ENCODE data around the gene SMPD4. TPM values are rescaled to one million over a fixed set of nuclear protein-coding genes. Genes with fewer than 3 reads are reported as not detected.
A peak's percentile ranks its signal among the peaks of the same experiment; 100 is the strongest.
"Not testable (repeated sequence)": the region's sequence is repeated elsewhere in the genome, so short reads cannot be mapped to it uniquely, and the experiment has no call there.

Gene SMPD4
- total and polyA plus RNA-seq, 5 donors, result 19.9 to 24.8 (median 24.1) TPM

GRCh38 chr2:130186391-130186790 is 5.0 kb upstream of the SMPD4 start:
- H3K4me1 ChIP-seq (ENCODE audit: control insufficient read depth, insufficient read depth, low read length), result peaks cover 3% of the 10 kb centered on the region
- DNase-seq, result no peak
- intact Hi-C loops (cut with DNase I), result loop anchor here in 2 of 4 donors (10.0 kb wide), 2 partner anchors 148 to 158 kb away; partner anchors contain the start of gene IMP4 (in 1 of the 2)
- H3K27ac ChIP-seq (ENCODE audit: low read length), result no peak overlapping the region
- 88% methylated on average over 5 of the region's 5 CpGs for WGBS
- no peak for ATAC-seq
- no peaks in the 10 kb centered on the region for H3K9me3 ChIP-seq (ENCODE audit: control insufficient read depth, low read length)
- H3K27me3 ChIP-seq (ENCODE audit: control insufficient read depth, insufficient read depth), result no peaks in the 10 kb centered on the region
- H3K4me3 ChIP-seq (ENCODE audit: low read length), result no peak overlapping the region

DNA sequence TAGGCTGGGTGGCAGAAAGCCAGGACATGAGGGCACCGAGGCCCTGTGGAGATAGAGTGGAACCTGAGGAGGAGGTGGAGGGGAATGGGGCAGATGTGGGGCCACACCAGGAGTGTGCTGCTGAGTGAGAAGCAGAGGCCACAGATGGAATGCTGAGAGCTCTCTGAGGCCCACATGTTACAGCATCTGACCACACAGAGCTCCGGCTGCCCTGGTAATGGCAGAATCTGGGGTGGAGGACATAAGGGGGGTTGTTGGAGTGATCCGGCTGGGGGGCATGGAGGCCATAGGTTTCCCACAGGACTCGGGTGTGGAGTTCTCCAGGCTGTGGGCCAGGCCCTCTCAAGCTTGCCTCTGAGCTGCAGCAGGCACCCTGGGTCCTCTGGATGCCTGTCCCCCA is 4.5 kb upstream of the SMPD4 start:
- Histone ChIP-seq H3K27me3 (ENCODE audit: control insufficient read depth, insufficient read depth) (no peaks in the 10 kb centered on the region), H3K27ac (ENCODE audit: low read length) (no peak overlapping the region), H3K4me1 (ENCODE audit: control insufficient read depth, insufficient read depth, low read length) (peaks cover 3% of the 10 kb centered on the region), H3K4me3 (ENCODE audit: low read length) (no peak overlapping the region), H3K9me3 (ENCODE audit: control insufficient read depth, low read length) (no peaks in the 10 kb centered on the region)
- no peak for DNase-seq
- ATAC-seq, result no peak
- WGBS, result 80% methylated on average over 4 of the region's 4 CpGs
- intact Hi-C loops (cut with DNase I), result loop anchor here in 2 of 4 donors (10.0 kb wide), 2 partner anchors 149 to 159 kb away; partner anchors contain the start of gene IMP4 (in 1 of the 2)

DNA sequence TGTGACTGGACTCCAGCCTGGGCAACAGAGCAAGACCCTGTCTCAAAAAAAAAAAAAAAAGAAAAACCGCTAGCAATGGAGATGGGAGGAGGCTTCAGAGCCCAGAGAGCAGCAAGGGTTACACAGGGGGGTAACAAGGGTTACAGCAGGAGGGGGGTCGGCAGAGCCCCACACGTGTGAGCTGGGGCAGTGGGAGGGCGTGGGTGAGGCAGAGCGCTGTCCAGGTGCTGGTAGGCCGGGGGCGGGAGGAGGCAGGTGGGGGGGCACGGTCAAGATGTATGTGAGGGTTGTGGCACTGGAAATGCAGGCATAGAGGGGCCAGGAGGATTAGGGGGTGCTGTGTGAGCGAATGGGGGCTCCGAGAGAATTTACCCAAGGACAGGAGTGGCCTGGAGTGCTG is 4.0 kb upstream of the SMPD4 start:
- H3K27ac ChIP-seq (ENCODE audit: low read length), result no peak overlapping the region
- 87% methylated on average over 10 of the region's 10 CpGs for WGBS
- no peak overlapping the region for H3K4me3 ChIP-seq (ENCODE audit: low read length)
- no peak for DNase-seq
- no peaks in the 10 kb centered on the region for H3K27me3 ChIP-seq (ENCODE audit: control insufficient read depth, insufficient read depth)
- intact Hi-C loops (cut with DNase I), result loop anchor here in 2 of 4 donors (10.0 kb wide), 2 partner anchors 149 to 159 kb away; partner anchors contain the start of gene IMP4 (in 1 of the 2)
- peaks cover 3% of the 10 kb centered on the region for H3K4me1 ChIP-seq (ENCODE audit: control insufficient read depth, insufficient read depth, low read length)
- no peak for ATAC-seq
- no peaks in the 10 kb centered on the region for H3K9me3 ChIP-seq (ENCODE audit: control insufficient read depth, low read length)

- H3K27ac ChIP-seq (ENCODE audit: low read length), result no peak overlapping the region
- intact Hi-C loops (cut with DNase I), result loop anchor here in 3 of 4 donors (5.0 to 10.0 kb wide), 3 partner anchors 149 to 161 kb away; partner anchors contain the start of gene IMP4 (in 1 of the 3)
- DNase-seq, result peak; percentile 46 to 77 (median 74)
Observed at GRCh38 chr2:130183512-130184373, 2.3 kb upstream of the SMPD4 start.

GRCh38 chr2:130182826-130183511 is 1.6 kb upstream of the SMPD4 start:
- H3K4me1 ChIP-seq (ENCODE audit: control insufficient read depth, insufficient read depth, low read length); H3K27me3 ChIP-seq (ENCODE audit: control insufficient read depth, insufficient read depth); H3K9me3 ChIP-seq (ENCODE audit: control insufficient read depth, low read length); H3K4me3 ChIP-seq (ENCODE audit: low read length); DNase-seq; H3K27ac ChIP-seq (ENCODE audit: low read length): not testable (repeated sequence)
- 34% methylated on average over 23 of the region's 23 CpGs for WGBS
- ATAC-seq, result peak; percentile 2 to 19
- intact Hi-C loops (cut with DNase I), result loop anchor here in 3 of 4 donors (5.0 to 10.0 kb wide), 3 partner anchors 149 to 162 kb away; partner anchors contain the start of gene IMP4 (in 1 of the 3)

More at GRCh38 chr2:130183512-130184373, 2.3 kb upstream of the SMPD4 start:
- 63% methylated on average over 26 of the region's 26 CpGs for WGBS
- Histone ChIP-seq H3K27me3 (ENCODE audit: control insufficient read depth, insufficient read depth) (no peaks in the 10 kb centered on the region), H3K9me3 (ENCODE audit: control insufficient read depth, low read length) (no peaks in the 10 kb centered on the region), H3K4me3 (ENCODE audit: low read length) (no peak overlapping the region), H3K4me1 (ENCODE audit: control insufficient read depth, insufficient read depth, low read length) (peaks cover 3% of the 10 kb centered on the region)
- ATAC-seq, result no peak

GRCh38 chr2:130181880-130182682 is 679 bp upstream of the SMPD4 start, which contains the start of gene MZT2B:
Gene MZT2B, plus strand, starts transcription at chr2:130182262. Its CDS starts 21 bp downstream, at chr2:130182283.
- not testable (repeated sequence) for H3K4me1 ChIP-seq (ENCODE audit: control insufficient read depth, insufficient read depth, low read length); H3K9me3 ChIP-seq (ENCODE audit: control insufficient read depth, low read length); H3K27me3 ChIP-seq (ENCODE audit: control insufficient read depth, insufficient read depth)
- DNase-seq (peak; percentile 91 to 96 (median 96)), ATAC-seq (peak; percentile 94 to 95)
- peak within 1 kb of the TSS; percentile 74 for H3K27ac ChIP-seq (ENCODE audit: low read length)
- intact Hi-C loops (cut with DNase I), result loop anchor here in 3 of 4 donors (5.0 to 10.0 kb wide), 3 partner anchors 150 to 163 kb away; partner anchors contain the start of gene IMP4 (in 1 of the 3)
- peak within 1 kb of the TSS; percentile 90 for H3K4me3 ChIP-seq (ENCODE audit: low read length)
- WGBS, result under 1% methylated on average over 83 of the region's 86 CpGs

GRCh38 chr2:130180404-130181324 is 738 bp downstream of the SMPD4 start:
- peak overlapping the region; percentile 90 for H3K4me3 ChIP-seq (ENCODE audit: low read length)
- intact Hi-C loops (cut with DNase I), result loop anchor here in 3 of 4 donors (5.0 to 10.0 kb wide), 3 partner anchors 152 to 164 kb away; partner anchors contain the start of gene IMP4 (in 1 of the 3)
- not testable (repeated sequence) for H3K4me1 ChIP-seq (ENCODE audit: control insufficient read depth, insufficient read depth, low read length); ATAC-seq; H3K9me3 ChIP-seq (ENCODE audit: control insufficient read depth, low read length); H3K27me3 ChIP-seq (ENCODE audit: control insufficient read depth, insufficient read depth)
- DNase-seq, result peak in 1 of 3 donors; percentile 46
- 26% methylated on average over 38 of the region's 38 CpGs for WGBS
- peak overlapping the region; percentile 74 for H3K27ac ChIP-seq (ENCODE audit: low read length)

DNA sequence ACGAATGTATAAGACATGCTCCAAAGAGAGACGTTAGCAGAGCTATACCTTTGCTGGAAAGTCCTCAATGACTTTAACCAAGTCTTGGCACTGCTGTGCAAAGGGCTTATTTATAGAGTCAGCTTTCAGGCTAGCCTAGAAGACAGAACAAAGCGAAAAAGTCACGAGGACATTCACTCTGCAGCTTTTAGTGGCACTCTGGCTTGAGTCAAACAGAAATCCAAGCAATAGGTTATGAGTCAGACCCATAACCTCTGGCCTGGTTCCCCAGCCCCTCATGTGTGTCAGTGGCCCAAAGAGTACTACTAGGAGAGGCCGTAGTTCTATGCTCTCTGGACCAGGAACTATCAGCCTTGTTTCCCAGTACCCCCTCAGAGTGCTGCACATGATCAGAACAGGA is 6.5 kb downstream of the SMPD4 start:
- H3K9me3 ChIP-seq (ENCODE audit: control insufficient read depth, low read length); H3K27ac ChIP-seq (ENCODE audit: low read length); intact Hi-C loops (cut with DNase I); H3K4me1 ChIP-seq (ENCODE audit: control insufficient read depth, insufficient read depth, low read length); DNase-seq; H3K27me3 ChIP-seq (ENCODE audit: control insufficient read depth, insufficient read depth); H3K4me3 ChIP-seq (ENCODE audit: low read length): not testable (repeated sequence)
- 85% methylated on average over 5 of the region's 5 CpGs for WGBS
- peak; percentile 13 to 47 for ATAC-seq

- no peak overlapping the region for H3K27ac ChIP-seq (ENCODE audit: low read length)
- intact Hi-C loops (cut with DNase I), result no loop called here
- WGBS, result 92% methylated on average over 7 of the region's 7 CpGs
- DNase-seq, result no peak
- H3K4me1 ChIP-seq (ENCODE audit: control insufficient read depth, insufficient read depth, low read length), result no peaks in the 10 kb centered on the region
- no peak overlapping the region for H3K4me3 ChIP-seq (ENCODE audit: low read length)
- no peaks in the 10 kb centered on the region for H3K27me3 ChIP-seq (ENCODE audit: control insufficient read depth, insufficient read depth)
- H3K9me3 ChIP-seq (ENCODE audit: control insufficient read depth, low read length), result no peaks in the 10 kb centered on the region
- no peak for ATAC-seq
Observed at GRCh38 chr2:130169896-130170295, 11.5 kb downstream of the SMPD4 start.
